ENCODE measurements around the gene ZAR1L.

ZAR1L gene

DNA sequence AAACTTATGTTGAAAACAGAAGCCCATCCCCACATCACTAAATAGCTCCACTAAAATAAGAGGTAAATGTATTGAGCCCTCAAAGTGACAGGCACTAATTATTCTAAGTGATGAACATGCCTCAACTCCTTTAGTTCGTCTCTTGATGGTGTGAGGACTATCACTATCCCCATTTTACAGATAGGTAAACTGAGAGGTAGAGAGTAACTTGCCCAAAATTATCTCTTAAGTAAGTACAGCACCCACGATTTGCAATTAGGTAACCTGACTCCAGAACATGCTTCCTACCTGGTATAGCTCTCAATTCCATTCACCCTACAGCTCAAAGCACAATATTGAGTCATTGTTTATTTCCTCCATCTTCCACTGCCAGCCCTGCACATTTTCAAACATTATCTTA is 12.7 kb downstream of the ZAR1L start:
- in situ Hi-C loops (cut with HindIII; ENCODE audit: low sequenced_read_pairs) = no loop called here
- no peak for DNase-seq (ENCODE audit: low read depth, low spot score)
- no peak overlapping the region for H3K4me3 ChIP-seq (ENCODE audit: low read depth, low read length)
- TF ChIP-seq, protein P1, sequence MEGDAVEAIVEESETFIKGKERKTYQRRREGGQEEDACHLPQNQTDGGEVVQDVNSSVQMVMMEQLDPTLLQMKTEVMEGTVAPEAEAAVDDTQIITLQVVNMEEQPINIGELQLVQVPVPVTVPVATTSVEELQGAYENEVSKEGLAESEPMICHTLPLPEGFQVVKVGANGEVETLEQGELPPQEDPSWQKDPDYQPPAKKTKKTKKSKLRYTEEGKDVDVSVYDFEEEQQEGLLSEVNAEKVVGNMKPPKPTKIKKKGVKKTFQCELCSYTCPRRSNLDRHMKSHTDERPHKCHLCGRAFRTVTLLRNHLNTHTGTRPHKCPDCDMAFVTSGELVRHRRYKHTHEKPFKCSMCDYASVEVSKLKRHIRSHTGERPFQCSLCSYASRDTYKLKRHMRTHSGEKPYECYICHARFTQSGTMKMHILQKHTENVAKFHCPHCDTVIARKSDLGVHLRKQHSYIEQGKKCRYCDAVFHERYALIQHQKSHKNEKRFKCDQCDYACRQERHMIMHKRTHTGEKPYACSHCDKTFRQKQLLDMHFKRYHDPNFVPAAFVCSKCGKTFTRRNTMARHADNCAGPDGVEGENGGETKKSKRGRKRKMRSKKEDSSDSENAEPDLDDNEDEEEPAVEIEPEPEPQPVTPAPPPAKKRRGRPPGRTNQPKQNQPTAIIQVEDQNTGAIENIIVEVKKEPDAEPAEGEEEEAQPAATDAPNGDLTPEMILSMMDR (IDR thresholded peaks at IDR 0.05; ENCODE audit: low read depth, low read length) = no peak

GRCh38 chr13:32300920-32301319 is 14.2 kb downstream of the ZAR1L start:
- TF ChIP-seq, protein P1 (IDR thresholded peaks at IDR 0.05; ENCODE audit: low read depth, low read length) = no peak
- no peak for DNase-seq (ENCODE audit: low read depth, low spot score)
- no peak overlapping the region for H3K4me3 ChIP-seq (ENCODE audit: low read depth, low read length)
- in situ Hi-C loops (cut with HindIII; ENCODE audit: low sequenced_read_pairs) = no loop called here

GRCh38 chr13:32300406-32300805 is 14.8 kb downstream of the ZAR1L start:
- in situ Hi-C loops (cut with HindIII; ENCODE audit: low sequenced_read_pairs) = no loop called here
- DNase-seq (ENCODE audit: low read depth, low spot score) = no peak
- TF ChIP-seq, protein P1 (IDR thresholded peaks at IDR 0.05; ENCODE audit: low read depth, low read length) = no peak

GRCh38 chr13:32299893-32300292 is 15.3 kb downstream of the ZAR1L start:
- DNase-seq (ENCODE audit: low read depth, low spot score) = no peak
- in situ Hi-C loops (cut with HindIII; ENCODE audit: low sequenced_read_pairs) = no loop called here
- no peak overlapping the region for H3K4me3 ChIP-seq (ENCODE audit: low read depth, low read length)
- TF ChIP-seq, protein P1 (IDR thresholded peaks at IDR 0.05; ENCODE audit: low read depth, low read length) = no peak

More at GRCh38 chr13:32300406-32300805, 14.8 kb downstream of the ZAR1L start:
- no peak overlapping the region for H3K4me3 ChIP-seq (ENCODE audit: low read depth, low read length)

- in situ Hi-C loops (cut with HindIII; ENCODE audit: low sequenced_read_pairs) = no loop called here
- H3K4me3 ChIP-seq (ENCODE audit: low read depth, low read length) = no peak overlapping the region
- TF ChIP-seq, protein P1 (IDR thresholded peaks at IDR 0.05; ENCODE audit: low read depth, low read length) = no peak
- DNase-seq (ENCODE audit: low read depth, low spot score) = no peak
Measured at GRCh38 chr13:32298695-32299094, 16.5 kb downstream of the ZAR1L start.

DNA sequence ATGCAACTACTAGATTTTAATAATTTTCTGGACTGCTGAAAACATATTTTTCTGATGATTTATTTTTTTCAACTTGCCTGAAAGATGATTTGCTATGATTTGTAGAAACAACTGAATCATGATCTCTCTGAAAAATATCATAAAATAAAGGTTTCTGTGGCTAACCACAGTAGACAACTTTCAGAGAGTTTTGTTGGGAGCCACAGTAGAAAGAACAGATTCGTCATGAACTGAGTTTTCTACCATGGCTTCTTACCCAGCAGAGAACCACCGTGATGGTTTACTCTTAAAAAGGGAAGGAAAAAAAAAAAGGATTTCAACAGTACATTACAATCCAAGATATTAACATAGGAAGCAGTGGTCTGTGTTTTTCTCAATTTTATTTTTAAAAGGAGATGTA is 18.0 kb downstream of the ZAR1L start:
- TF ChIP-seq, protein P1 (IDR thresholded peaks at IDR 0.05; ENCODE audit: low read depth, low read length) = no peak
- DNase-seq (ENCODE audit: low read depth, low spot score) = no peak
- H3K4me3 ChIP-seq (ENCODE audit: low read depth, low read length) = no peak overlapping the region
- in situ Hi-C loops (cut with HindIII; ENCODE audit: low sequenced_read_pairs) = no loop called here

DNA sequence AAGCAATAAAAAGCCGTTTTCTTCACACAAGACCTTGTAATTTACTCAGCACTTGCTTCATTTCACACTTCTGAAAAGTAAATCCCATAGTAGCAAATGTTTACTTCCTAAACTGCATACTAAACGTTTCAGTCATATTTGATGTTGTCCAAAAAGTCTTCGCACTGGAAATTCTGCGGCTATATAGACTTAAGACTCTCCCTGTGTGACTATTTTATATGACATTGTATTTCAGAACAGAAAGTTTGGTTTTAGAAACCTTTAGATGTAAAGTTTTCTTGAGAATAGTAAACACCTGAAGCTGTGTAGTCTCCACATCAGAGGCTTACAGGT is 29.6 kb downstream of the ZAR1L start:
- no peak overlapping the region for H3K4me3 ChIP-seq (ENCODE audit: low read depth, low read length)
- DNase-seq (ENCODE audit: low read depth, low spot score) = no peak
- in situ Hi-C loops (cut with HindIII; ENCODE audit: low sequenced_read_pairs) = no loop called here
- TF ChIP-seq, protein P1 (IDR thresholded peaks at IDR 0.05; ENCODE audit: low read depth, low read length) = no peak
